Stimulated activated naive CD8-positive, alpha-beta T cell treated with anti-CD3 and anti-CD28 coated beads, Interleukin-15, Interleukin-2, amounts not matched to agents 100 ng/mL and 50 ng/mL, for 24 hours (primary cell): ENCODE data around the gene MS4A12.

Experiments used
- H3K27ac Mint-ChIP-seq: one replicate; pipeline ENCODE4 v1.8.0; 2021; ENCODE audit warnings: mild to moderate bottlenecking, mixed read lengths
- H3K27me3 Mint-ChIP-seq: one replicate; pipeline ENCODE4 v1.8.0; 2021; ENCODE audit warnings: mixed read lengths
- H3K36me3 Mint-ChIP-seq: one replicate; pipeline ENCODE4 v1.8.0; 2021; ENCODE audit warnings: low read depth, mixed read lengths
- H3K4me1 Mint-ChIP-seq: one replicate; pipeline ENCODE4 v1.8.0; 2021; ENCODE audit warnings: low read depth, mixed read lengths
- H3K4me3 Mint-ChIP-seq: one replicate; pipeline ENCODE4 v1.8.0; 2021; ENCODE audit warnings: mild to moderate bottlenecking, mixed read lengths
- H3K9me3 Mint-ChIP-seq: one replicate; pipeline ENCODE4 v1.8.0; 2021; ENCODE audit warnings: mixed read lengths

Gene MS4A12

DNA sequence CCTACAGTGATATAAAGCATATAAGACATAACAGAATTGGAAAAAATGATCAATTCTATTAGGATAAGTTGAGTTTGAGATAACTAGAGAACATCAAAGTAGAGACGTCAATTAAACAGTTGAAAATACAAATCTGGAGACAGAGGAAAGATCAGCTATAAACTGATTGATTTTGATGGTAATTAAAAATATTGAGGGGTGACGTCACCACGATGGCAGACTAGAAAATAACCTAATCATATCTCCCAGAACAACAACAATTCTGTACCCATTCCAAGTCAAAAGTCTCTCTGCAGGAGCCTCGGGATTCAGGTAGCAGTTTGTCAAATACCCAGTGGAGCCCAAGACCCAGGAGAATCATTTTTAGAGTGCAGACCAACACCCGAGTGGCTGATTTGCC lies 51.5 kb downstream of the MS4A12 start:
- peaks cover 17% of the 10 kb centered on the region for H3K27me3 Mint-ChIP-seq
- H3K4me1 Mint-ChIP-seq: no peaks in the 10 kb centered on the region
- H3K27ac Mint-ChIP-seq: no peak overlapping the region
- H3K36me3 Mint-ChIP-seq: no peaks in the 10 kb centered on the region
- H3K4me3 Mint-ChIP-seq: no peak overlapping the region
- H3K9me3 Mint-ChIP-seq: no peaks in the 10 kb centered on the region
